HepG2 (cell line): ENCODE measurements around the gene NAP1L1. TPM values are rescaled to one million over a fixed set of nuclear protein-coding genes. Genes with fewer than 3 reads are reported as not detected.

Source experiments
- CSRNP2 ChIP-seq: sonication (generic); formaldehyde crosslinking; conservative IDR thresholded peaks from 2 replicates; pipeline ENCODE4 v1.8.0; 2022; ENCODE audit warnings: low read depth, missing genetic modification reagents
- HNRNPK ChIP-seq: fragments of 200-400 bp; formaldehyde crosslinking; IDR thresholded peaks from 2 replicates; pipeline ENCODE4 v1.6.1; 2018; ENCODE audit warnings: low read length, low read depth, moderate library complexity, mild to moderate bottlenecking; ENCODE audit not compliant: poor library complexity, severe bottlenecking
- HOXD1 ChIP-seq: sonication (generic); formaldehyde crosslinking; IDR thresholded peaks from 2 replicates; pipeline ENCODE4 v1.5.0; 2020; ENCODE audit warnings: missing genetic modification reagents
- KLF16 ChIP-seq, 2 experiments: sonication (generic) in 1 of 2; formaldehyde crosslinking in 1 of 2; IDR thresholded peaks; 2 replicates each; pipeline versions ENCODE4 v1.6.1 to v1.8.0; 2016 to 2023; ENCODE audit warnings: missing genetic modification reagents in 2 of 2, missing compliant biosample characterization in 1 of 2
- TEF ChIP-seq: sonication (generic); formaldehyde crosslinking; IDR thresholded peaks from 2 replicates; pipeline ENCODE4 v1.5.0; 2020; ENCODE audit warnings: missing genetic modification reagents
- ZNF124 ChIP-seq: sonication (generic); formaldehyde crosslinking; IDR thresholded peaks from 2 replicates; pipeline ENCODE4 v1.4.0; 2020; ENCODE audit warnings: missing genetic modification reagents
- ZNF24 ChIP-seq: fragments of 450-650 bp; IDR thresholded peaks from 2 replicates; pipeline ENCODE4 v1.6.1; 2017; ENCODE audit warnings: antibody characterized with exemption, mild to moderate bottlenecking
- ZNF318 ChIP-seq: sonication (generic); formaldehyde crosslinking; IDR thresholded peaks from 2 replicates; pipeline ENCODE4 v1.4.0; 2020; ENCODE audit warnings: mild to moderate bottlenecking, missing genetic modification reagents
- ZNF589 ChIP-seq: sonication (generic); formaldehyde crosslinking; conservative IDR thresholded peaks from 2 replicates; pipeline ENCODE4 v1.8.0; 2022; ENCODE audit warnings: mild to moderate bottlenecking, moderate library complexity, missing genetic modification reagents
- polyA plus RNA-seq, 8 experiments: library from polyadenylated mRNA; depleted of rRNA in 3 of 8; stranded (reverse) in 7 of 8; unstranded in 1 of 8; fragments of >200 nt; fragmentation: Illumina TruSeq in 4 of 8; extraction: Trizol in 4 of 8; gene quantifications; 2 replicates each; pipeline versions ENCODE4 v1.2.1 to v1.2.3, GENCODE V29; 2011 to 2016; ENCODE audit warnings: low read depth in 4 of 8, missing spikeins in 1 of 8, mixed read lengths in 1 of 8; ENCODE audit not compliant: insufficient read depth in 1 of 8
- total RNA-seq, 5 experiments: library from RNA; depleted of rRNA; stranded (reverse); fragments of >200 nt; fragmentation: Illumina TruSeq; extraction: Trizol; gene quantifications; 2 replicates each; pipeline ENCODE4 v1.2.3, GENCODE V29; 2016; ENCODE audit warnings: low read depth in 1 of 5
- TF ChIP-seq, protein P1 (sequence below): sonication (generic); formaldehyde crosslinking; IDR thresholded peaks from 2 replicates; pipeline ENCODE4 v1.4.0; 2020; ENCODE audit warnings: mild to moderate bottlenecking, missing genetic modification reagents
- TF ChIP-seq, protein P2 (sequence below): sonication (generic); formaldehyde crosslinking; IDR thresholded peaks from 2 replicates; pipeline ENCODE4 v1.4.0; 2020; ENCODE audit warnings: mild to moderate bottlenecking, missing genetic modification reagents

NAP1L1 gene
- total and polyA plus RNA-seq, 2 of the 13 experiments (the other 11 are each of a cell fraction or from before 2014, with no cell fraction given) = 207 to 309 TPM

- TF ChIP-seq, protein P1, sequence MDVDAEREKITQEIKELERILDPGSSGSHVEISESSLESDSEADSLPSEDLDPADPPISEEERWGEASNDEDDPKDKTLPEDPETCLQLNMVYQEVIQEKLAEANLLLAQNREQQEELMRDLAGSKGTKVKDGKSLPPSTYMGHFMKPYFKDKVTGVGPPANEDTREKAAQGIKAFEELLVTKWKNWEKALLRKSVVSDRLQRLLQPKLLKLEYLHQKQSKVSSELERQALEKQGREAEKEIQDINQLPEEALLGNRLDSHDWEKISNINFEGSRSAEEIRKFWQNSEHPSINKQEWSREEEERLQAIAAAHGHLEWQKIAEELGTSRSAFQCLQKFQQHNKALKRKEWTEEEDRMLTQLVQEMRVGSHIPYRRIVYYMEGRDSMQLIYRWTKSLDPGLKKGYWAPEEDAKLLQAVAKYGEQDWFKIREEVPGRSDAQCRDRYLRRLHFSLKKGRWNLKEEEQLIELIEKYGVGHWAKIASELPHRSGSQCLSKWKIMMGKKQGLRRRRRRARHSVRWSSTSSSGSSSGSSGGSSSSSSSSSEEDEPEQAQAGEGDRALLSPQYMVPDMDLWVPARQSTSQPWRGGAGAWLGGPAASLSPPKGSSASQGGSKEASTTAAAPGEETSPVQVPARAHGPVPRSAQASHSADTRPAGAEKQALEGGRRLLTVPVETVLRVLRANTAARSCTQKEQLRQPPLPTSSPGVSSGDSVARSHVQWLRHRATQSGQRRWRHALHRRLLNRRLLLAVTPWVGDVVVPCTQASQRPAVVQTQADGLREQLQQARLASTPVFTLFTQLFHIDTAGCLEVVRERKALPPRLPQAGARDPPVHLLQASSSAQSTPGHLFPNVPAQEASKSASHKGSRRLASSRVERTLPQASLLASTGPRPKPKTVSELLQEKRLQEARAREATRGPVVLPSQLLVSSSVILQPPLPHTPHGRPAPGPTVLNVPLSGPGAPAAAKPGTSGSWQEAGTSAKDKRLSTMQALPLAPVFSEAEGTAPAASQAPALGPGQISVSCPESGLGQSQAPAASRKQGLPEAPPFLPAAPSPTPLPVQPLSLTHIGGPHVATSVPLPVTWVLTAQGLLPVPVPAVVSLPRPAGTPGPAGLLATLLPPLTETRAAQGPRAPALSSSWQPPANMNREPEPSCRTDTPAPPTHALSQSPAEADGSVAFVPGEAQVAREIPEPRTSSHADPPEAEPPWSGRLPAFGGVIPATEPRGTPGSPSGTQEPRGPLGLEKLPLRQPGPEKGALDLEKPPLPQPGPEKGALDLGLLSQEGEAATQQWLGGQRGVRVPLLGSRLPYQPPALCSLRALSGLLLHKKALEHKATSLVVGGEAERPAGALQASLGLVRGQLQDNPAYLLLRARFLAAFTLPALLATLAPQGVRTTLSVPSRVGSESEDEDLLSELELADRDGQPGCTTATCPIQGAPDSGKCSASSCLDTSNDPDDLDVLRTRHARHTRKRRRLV (CRISPR knock-in tag) = no peak
- TF ChIP-seq, protein P2, sequence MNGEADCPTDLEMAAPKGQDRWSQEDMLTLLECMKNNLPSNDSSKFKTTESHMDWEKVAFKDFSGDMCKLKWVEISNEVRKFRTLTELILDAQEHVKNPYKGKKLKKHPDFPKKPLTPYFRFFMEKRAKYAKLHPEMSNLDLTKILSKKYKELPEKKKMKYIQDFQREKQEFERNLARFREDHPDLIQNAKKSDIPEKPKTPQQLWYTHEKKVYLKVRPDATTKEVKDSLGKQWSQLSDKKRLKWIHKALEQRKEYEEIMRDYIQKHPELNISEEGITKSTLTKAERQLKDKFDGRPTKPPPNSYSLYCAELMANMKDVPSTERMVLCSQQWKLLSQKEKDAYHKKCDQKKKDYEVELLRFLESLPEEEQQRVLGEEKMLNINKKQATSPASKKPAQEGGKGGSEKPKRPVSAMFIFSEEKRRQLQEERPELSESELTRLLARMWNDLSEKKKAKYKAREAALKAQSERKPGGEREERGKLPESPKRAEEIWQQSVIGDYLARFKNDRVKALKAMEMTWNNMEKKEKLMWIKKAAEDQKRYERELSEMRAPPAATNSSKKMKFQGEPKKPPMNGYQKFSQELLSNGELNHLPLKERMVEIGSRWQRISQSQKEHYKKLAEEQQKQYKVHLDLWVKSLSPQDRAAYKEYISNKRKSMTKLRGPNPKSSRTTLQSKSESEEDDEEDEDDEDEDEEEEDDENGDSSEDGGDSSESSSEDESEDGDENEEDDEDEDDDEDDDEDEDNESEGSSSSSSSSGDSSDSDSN = no peak
- TF ChIP-seq HOXD1 (CRISPR knock-in tag) (no peak), KLF16 (CRISPR knock-in tag; IDR thresholded peaks at IDR 0.05) (no peak), ZNF318 (CRISPR knock-in tag) (no peak), ZNF24 (no peak), ZNF124 (no peak), ZNF589 (no peak), TEF (CRISPR knock-in tag) (no peak), HNRNPK (peak; percentile 39), CSRNP2 (no peak)
These were observed 57.8 kb downstream of the NAP1L1 start (continued) for GRCh38 chr12:76026643-76027063.
